ENCODE results near the gene MIDN.

Gene MIDN

GRCh38 chr19:1289686-1290025 is 41.3 kb downstream of the MIDN start:
- Histone ChIP-seq H3K4ac (ENCODE audit: low read length) (no peak overlapping the region), H2BK5ac (ENCODE audit: low read length) (peak overlapping the region; percentile 53), H4K8ac (ENCODE audit: low read depth, low read length) (no peak overlapping the region), H2AK5ac (ENCODE audit: low read depth, low read length) (peak overlapping the region; percentile 70), H3K4me2 (ENCODE audit: insufficient read depth, low read length, poor library complexity, severe bottlenecking) (no peak overlapping the region), H3K36me3 (replicated peaks in 1 of 2; ENCODE audit: control insufficient read depth in 2 of 2, insufficient read depth in 2 of 2, low read length in 2 of 2) (no peaks in the 10 kb centered on the region), H3K4me1 (ENCODE audit: control insufficient read depth in 2 of 2, insufficient read depth in 1 of 2, low read depth in 1 of 2, low read length in 2 of 2) (peaks cover 12 to 17% of the 10 kb centered on the region in 2 donors), H2AFZ (ENCODE audit: low read length) (no peak overlapping the region), H3K79me1 (ENCODE audit: low read depth, low read length) (peaks cover 33% of the 10 kb centered on the region), H4K91ac (ENCODE audit: low read depth, low read length, poor library complexity) (no peak overlapping the region), H2BK12ac (ENCODE audit: low read length) (no peak overlapping the region), H3K4me3 (ENCODE audit: low read length in 2 of 2) (no peak overlapping the region), H3K27me3 (ENCODE audit: control insufficient read depth in 3 of 3, insufficient read depth in 3 of 3, low read depth in 1 of 3, low read length in 3 of 3) (peaks cover 0 to 8% (median 4%) of the 10 kb centered on the region in 3 experiments), H3K14ac (ENCODE audit: low read length) (no peak overlapping the region), H3K9me3 (replicated peaks in 1 of 2; ENCODE audit: control insufficient read depth in 2 of 2, insufficient read depth in 1 of 2, low read depth in 1 of 2, low read length in 2 of 2) (no peaks in the 10 kb centered on the region), H3K18ac (ENCODE audit: low read length) (no peak overlapping the region), H2BK120ac (ENCODE audit: low read depth, low read length) (no peak overlapping the region), H2BK15ac (ENCODE audit: low read length) (no peak overlapping the region), H3K23ac (ENCODE audit: low read depth, low read length, poor library complexity) (no peak overlapping the region), H3K27ac (replicated peaks; ENCODE audit: low read length) (no peak overlapping the region), H3K9ac (ENCODE audit: low read depth, low read length, poor library complexity) (no peak overlapping the region)
- WGBS, 2 donors (ENCODE audit: extremely low coverage in 2 of 2, insufficient read length in 2 of 2, insufficient replicate concordance in 1 of 2) = no CpG with 5 or more reads among the region's 19 CpGs
- DNase-seq (ENCODE audit: low spot score) = no peak

GRCh38 chr19:1290196-1290702 is 41.9 kb downstream of the MIDN start:
- Histone ChIP-seq H3K14ac (ENCODE audit: low read length) (no peak overlapping the region), H2BK120ac (ENCODE audit: low read depth, low read length) (no peak overlapping the region), H3K36me3 (replicated peaks in 1 of 2; ENCODE audit: control insufficient read depth in 2 of 2, insufficient read depth in 2 of 2, low read length in 2 of 2) (no peaks in the 10 kb centered on the region), H3K27me3 (ENCODE audit: control insufficient read depth in 3 of 3, insufficient read depth in 3 of 3, low read depth in 1 of 3, low read length in 3 of 3) (peaks cover 0 to 8% (median 2%) of the 10 kb centered on the region in 3 experiments), H3K79me1 (ENCODE audit: low read depth, low read length) (peaks cover 35% of the 10 kb centered on the region), H3K4me3 (ENCODE audit: low read length in 2 of 2) (no peak overlapping the region), H2BK5ac (ENCODE audit: low read length) (peak overlapping the region; percentile 53), H3K4ac (ENCODE audit: low read length) (no peak overlapping the region), H3K4me2 (ENCODE audit: insufficient read depth, low read length, poor library complexity, severe bottlenecking) (no peak overlapping the region), H4K8ac (ENCODE audit: low read depth, low read length) (no peak overlapping the region), H2BK12ac (ENCODE audit: low read length) (no peak overlapping the region), H2AFZ (ENCODE audit: low read length) (no peak overlapping the region), H3K9me3 (replicated peaks in 1 of 2; ENCODE audit: control insufficient read depth in 2 of 2, insufficient read depth in 1 of 2, low read depth in 1 of 2, low read length in 2 of 2) (no peaks in the 10 kb centered on the region), H3K9ac (ENCODE audit: low read depth, low read length, poor library complexity) (peak overlapping the region; percentile 9), H4K91ac (ENCODE audit: low read depth, low read length, poor library complexity) (peak overlapping the region; percentile 34), H3K18ac (ENCODE audit: low read length) (peak overlapping the region; percentile 83), H2BK15ac (ENCODE audit: low read length) (peak overlapping the region; percentile 2), H3K23ac (ENCODE audit: low read depth, low read length, poor library complexity) (peak overlapping the region; percentile 43), H3K4me1 (ENCODE audit: control insufficient read depth in 2 of 2, insufficient read depth in 1 of 2, low read depth in 1 of 2, low read length in 2 of 2) (peaks cover 12 to 16% of the 10 kb centered on the region in 2 donors), H2AK5ac (ENCODE audit: low read depth, low read length) (peak overlapping the region; percentile 86), H3K27ac (replicated peaks; ENCODE audit: low read length) (no peak overlapping the region)
- WGBS, 2 donors (ENCODE audit: extremely low coverage in 2 of 2, insufficient read length in 2 of 2, insufficient replicate concordance in 1 of 2) = no CpG with 5 or more reads among the region's 24 CpGs
- DNase-seq (ENCODE audit: low spot score) = no peak

DNA sequence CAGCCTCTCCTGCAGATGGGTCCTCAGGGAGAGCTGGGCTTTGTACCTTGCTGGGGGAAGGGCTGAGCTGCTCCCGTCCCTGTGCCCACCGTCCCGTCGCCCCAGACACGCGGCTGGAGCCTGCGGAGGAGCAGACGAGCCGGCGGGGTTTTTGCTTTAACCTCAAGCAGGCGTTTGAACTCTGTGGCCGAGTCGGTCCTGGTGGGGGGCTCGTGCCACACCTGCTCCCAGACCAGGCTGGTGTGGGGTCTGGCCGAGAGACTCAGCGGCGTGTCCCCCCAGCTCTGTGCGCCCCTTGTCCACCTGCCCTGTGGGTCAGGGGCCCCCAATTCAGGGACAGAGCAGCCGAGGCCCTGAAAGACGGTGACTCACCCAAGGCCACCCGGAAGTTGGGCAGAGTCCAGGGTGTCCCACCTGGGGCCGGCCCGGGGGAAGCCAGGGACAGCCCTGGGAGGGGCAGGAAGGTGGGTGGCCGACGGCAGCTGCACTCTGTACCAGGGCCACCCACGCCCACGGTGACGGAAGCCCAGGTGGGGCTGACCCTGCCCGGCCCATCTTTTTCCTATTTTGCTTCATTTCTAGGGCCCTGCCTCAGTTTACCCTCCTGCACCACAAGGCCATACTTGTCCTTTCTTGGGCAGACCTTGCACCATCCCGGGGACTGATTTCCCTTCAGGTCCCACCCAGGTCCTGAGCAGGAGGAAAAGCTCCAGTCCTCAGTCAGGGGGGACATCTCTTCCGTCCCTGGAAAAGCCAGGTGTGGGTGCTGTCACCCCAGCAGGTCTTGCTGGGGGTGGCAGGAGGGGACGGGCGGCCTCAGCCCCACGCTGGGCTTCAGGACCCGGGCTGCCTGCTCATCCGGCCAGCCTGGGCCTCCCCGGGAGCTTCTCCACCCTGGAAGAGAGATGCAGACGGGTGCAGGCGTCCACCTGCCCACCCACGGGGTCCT is 42.6 kb downstream of the MIDN start:
- Histone ChIP-seq H3K27ac (replicated peaks; ENCODE audit: low read length) (no peak overlapping the region), H2BK5ac (ENCODE audit: low read length) (peak overlapping the region; percentile 13), H3K9ac (ENCODE audit: low read depth, low read length, poor library complexity) (peak overlapping the region; percentile 9), H2AK5ac (ENCODE audit: low read depth, low read length) (peak overlapping the region; percentile 86), H3K4me1 (ENCODE audit: control insufficient read depth in 2 of 2, insufficient read depth in 1 of 2, low read depth in 1 of 2, low read length in 2 of 2) (peaks cover 12 to 16% of the 10 kb centered on the region in 2 donors), H3K79me1 (ENCODE audit: low read depth, low read length) (peaks cover 37% of the 10 kb centered on the region), H2BK15ac (ENCODE audit: low read length) (peak overlapping the region; percentile 2), H3K4me3 (ENCODE audit: low read length in 2 of 2) (no peak overlapping the region), H4K91ac (ENCODE audit: low read depth, low read length, poor library complexity) (no peak overlapping the region), H2BK12ac (ENCODE audit: low read length) (peak overlapping the region; percentile 58), H2AFZ (ENCODE audit: low read length) (no peak overlapping the region), H3K9me3 (replicated peaks in 1 of 2; ENCODE audit: control insufficient read depth in 2 of 2, insufficient read depth in 1 of 2, low read depth in 1 of 2, low read length in 2 of 2) (no peaks in the 10 kb centered on the region), H3K23ac (ENCODE audit: low read depth, low read length, poor library complexity) (peak overlapping the region; percentile 43), H3K36me3 (replicated peaks in 1 of 2; ENCODE audit: control insufficient read depth in 2 of 2, insufficient read depth in 2 of 2, low read length in 2 of 2) (peaks cover 0 to under 1% of the 10 kb centered on the region in 2 donors), H3K4me2 (ENCODE audit: insufficient read depth, low read length, poor library complexity, severe bottlenecking) (no peak overlapping the region), H3K27me3 (ENCODE audit: control insufficient read depth in 3 of 3, insufficient read depth in 3 of 3, low read depth in 1 of 3, low read length in 3 of 3) (peaks cover 0 to 7% (median 0%) of the 10 kb centered on the region in 3 experiments), H3K18ac (ENCODE audit: low read length) (peak overlapping the region; percentile 83), H4K8ac (ENCODE audit: low read depth, low read length) (peak overlapping the region; percentile 23), H2BK120ac (ENCODE audit: low read depth, low read length) (no peak overlapping the region), H3K4ac (ENCODE audit: low read length) (no peak overlapping the region), H3K14ac (ENCODE audit: low read length) (no peak overlapping the region)
- no CpG with 5 or more reads among the region's 40 CpGs for WGBS, 2 donors (ENCODE audit: extremely low coverage in 2 of 2, insufficient read length in 2 of 2, insufficient replicate concordance in 1 of 2)
- no peak for DNase-seq (ENCODE audit: low spot score)

DNA sequence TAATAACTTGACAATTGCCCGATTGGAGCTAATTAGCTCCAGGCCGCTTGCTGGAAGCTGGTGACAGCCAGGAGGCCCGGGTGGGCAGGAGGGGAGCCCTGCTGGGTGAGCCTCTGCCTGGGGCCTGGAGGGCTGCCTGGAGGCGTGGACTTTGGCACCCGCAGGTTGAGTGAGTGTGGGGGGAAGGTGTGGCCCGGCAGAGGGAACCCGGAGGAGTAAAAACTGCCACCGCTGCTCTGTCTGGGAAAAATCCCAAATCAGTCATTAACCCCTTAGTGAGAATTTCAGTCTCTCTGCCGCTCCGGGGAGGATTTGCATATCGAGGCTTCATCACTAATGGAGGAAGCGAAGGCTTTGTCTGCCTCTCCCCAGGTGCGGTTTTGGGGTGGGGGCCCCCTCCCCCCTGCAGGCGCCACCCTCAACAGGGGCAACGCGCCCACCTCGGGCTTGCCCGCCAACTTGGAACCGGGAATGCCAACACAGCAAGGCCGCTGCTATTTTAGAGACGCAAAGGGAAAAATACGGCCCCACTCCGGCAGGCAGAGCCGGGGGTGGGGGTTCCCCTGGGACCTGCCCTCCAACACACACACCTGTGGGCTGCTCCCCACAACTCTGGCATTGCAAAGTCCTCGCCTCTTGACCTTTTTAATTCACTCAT is 43.5 kb downstream of the MIDN start:
- no peak overlapping the region for H2AK5ac ChIP-seq (ENCODE audit: low read depth, low read length)

More for the DNA sequence above, 43.5 kb downstream of the MIDN start:
- Histone ChIP-seq H3K18ac (ENCODE audit: low read length) (peak overlapping the region; percentile 35), H3K4me1 (ENCODE audit: control insufficient read depth in 2 of 2, insufficient read depth in 1 of 2, low read depth in 1 of 2, low read length in 2 of 2) (peaks cover 8 to 12% of the 10 kb centered on the region in 2 donors), H2AFZ (ENCODE audit: low read length) (no peak overlapping the region), H2BK120ac (ENCODE audit: low read depth, low read length) (no peak overlapping the region), H3K36me3 (replicated peaks in 1 of 2; ENCODE audit: control insufficient read depth in 2 of 2, insufficient read depth in 2 of 2, low read length in 2 of 2) (peaks cover 0 to 3% of the 10 kb centered on the region in 2 donors), H3K79me1 (ENCODE audit: low read depth, low read length) (peaks cover 35% of the 10 kb centered on the region), H3K4ac (ENCODE audit: low read length) (no peak overlapping the region), H2BK5ac (ENCODE audit: low read length) (peak overlapping the region; percentile 30), H3K4me2 (ENCODE audit: insufficient read depth, low read length, poor library complexity, severe bottlenecking) (no peak overlapping the region), H3K27me3 (ENCODE audit: control insufficient read depth in 3 of 3, insufficient read depth in 3 of 3, low read depth in 1 of 3, low read length in 3 of 3) (peaks cover 0 to 8% (median 0%) of the 10 kb centered on the region in 3 experiments), H3K9ac (ENCODE audit: low read depth, low read length, poor library complexity) (no peak overlapping the region), H3K9me3 (replicated peaks in 1 of 2; ENCODE audit: control insufficient read depth in 2 of 2, insufficient read depth in 1 of 2, low read depth in 1 of 2, low read length in 2 of 2) (no peaks in the 10 kb centered on the region), H4K8ac (ENCODE audit: low read depth, low read length) (no peak overlapping the region), H2BK12ac (ENCODE audit: low read length) (no peak overlapping the region), H3K27ac (replicated peaks; ENCODE audit: low read length) (no peak overlapping the region), H4K91ac (ENCODE audit: low read depth, low read length, poor library complexity) (no peak overlapping the region), H3K14ac (ENCODE audit: low read length) (no peak overlapping the region), H3K4me3 (ENCODE audit: low read length in 2 of 2) (no peak overlapping the region), H2BK15ac (ENCODE audit: low read length) (no peak overlapping the region), H3K23ac (ENCODE audit: low read depth, low read length, poor library complexity) (no peak overlapping the region)
- WGBS, 2 donors (ENCODE audit: extremely low coverage in 2 of 2, insufficient read length in 2 of 2, insufficient replicate concordance in 1 of 2) = no CpG with 5 or more reads among the region's 25 CpGs
- DNase-seq (ENCODE audit: low spot score) = no peak

Measured in neuronal stem cell (in vitro differentiated cells).